Ovary (tissue), 9 donors: ENCODE measurements around the gene RCL1. TPM values are rescaled to one million over a fixed set of nuclear protein-coding genes. Genes with fewer than 3 reads are reported as not detected.
"Not testable (repeated sequence)": the region's sequence is repeated elsewhere in the genome, so short reads cannot be mapped to it uniquely, and the experiment has no call there.

Experiments
- DNase-seq, 5 donors: peaks; one replicate each; pipeline ENCODE4 v3.0.0-alpha.2; 2019 to 2020
- H3K27ac ChIP-seq, 2 donors: fragments of 200-600 bp; one replicate each; pipeline versions ENCODE4 v1.5.1 to v1.8.0; 2019 to 2022
- H3K27me3 ChIP-seq: fragments of 200-600 bp; one replicate; pipeline ENCODE4 v1.8.0; 2022
- H3K36me3 ChIP-seq: fragments of 200-600 bp; sonication (generic); one replicate; pipeline ENCODE4 v1.5.1; 2019
- H3K4me1 ChIP-seq: one replicate; pipeline ENCODE4 v1.8.1; 2013; ENCODE audit warnings: mild to moderate bottlenecking, moderate library complexity; ENCODE audit not compliant: insufficient read depth
- H3K4me3 ChIP-seq: fragments of 200-600 bp; sonication (generic); one replicate; pipeline ENCODE4 v1.5.1; 2017
- H3K9me3 ChIP-seq, 2 donors: fragments of 200-600 bp in 1 of 2; sonication (generic) in 1 of 2; one replicate each; pipeline versions ENCODE4 v1.5.1 to v1.8.1; 2013 to 2019; ENCODE audit warnings: mild to moderate bottlenecking in 1 of 2, moderate library complexity in 1 of 2
- EP300 ChIP-seq: sonication (generic); formaldehyde crosslinking; IDR thresholded peaks from one replicate; pipeline ENCODE4 v1.6.1; 2017; ENCODE audit warnings: antibody characterized with exemption
- POLR2A ChIP-seq: fragments of 450-650 bp; IDR thresholded peaks from one replicate; pipeline ENCODE4 v1.6.1; 2017; ENCODE audit warnings: antibody characterized with exemption, mild to moderate bottlenecking, moderate library complexity
- WGBS, 3 donors: extraction: QIAGEN DNeasy Blood & Tissue Kit in 1 of 3; methylation state at CpG; one replicate each; pipeline versions ENCODE4 v1.1.5 to v1.1.7; 2013 to 2017; 5-methylcytosine and 5-hydroxymethylcytosine counted together
- intact Hi-C, 4 donors: fragments of 100-400 bp; cut with DNase I; formaldehyde crosslinking; loops; one replicate each; pipeline versions ENCODE4 v1.11.0 to v1.15.1; 2022 to 2023
- polyA plus RNA-seq, 2 donors: library from polyadenylated mRNA; stranded (reverse); fragments of 200-250 nt in 1 of 2; fragments of 350-450 nt in 1 of 2; fragmentation: Illumina TruSeq in 1 of 2; extraction: RNeasy Lipid Tissue Mini Kit (QIAGEN cat#74804) in 1 of 2; gene quantifications; one replicate each; pipeline ENCODE4 v1.2.3, GENCODE V29; 2013 to 2014
- total RNA-seq, 7 donors: library from RNA; depleted of rRNA in 2 of 7; stranded (reverse); fragments of >200 nt in 2 of 7; fragmentation: NEBNext Ultra II Directional in 3 of 7; extraction: Animal tissue kit (Norgen Biotek cat#: 25700) in 3 of 7; gene quantifications; one replicate each; pipeline versions ENCODE4 v1.1.0 to v1.2.4, GENCODE V29; 2016 to 2023
- TF ChIP-seq, protein P1 (sequence below), 3 donors: fragments of 450-650 bp in 2 of 3; fragments of 200-600 bp in 1 of 3; IDR thresholded peaks; one replicate each; pipeline versions ENCODE4 v1.5.1 to v1.8.0; 2016 to 2022; ENCODE audit warnings: antibody characterized with exemption in 3 of 3, mild to moderate bottlenecking in 1 of 3
- donor health status: DM: no; HTN: no; CAD: no; lungs with moderate emphysema.
- donor health status: DM: no; HTN: no; CAD: no.
- donor health status: Bipolar disorder and iron deficiency.
- donor health status: DM: yes; HTN: yes; CAD: no.
- donor health status: DM: no; HTN: no; CAD: no.
- donor health status: DM: yes; HTN: yes; CAD: no.

RCL1 gene
- total and polyA plus RNA-seq, 9 donors = 19.9 to 68.6 (median 30.0) TPM

DNA sequence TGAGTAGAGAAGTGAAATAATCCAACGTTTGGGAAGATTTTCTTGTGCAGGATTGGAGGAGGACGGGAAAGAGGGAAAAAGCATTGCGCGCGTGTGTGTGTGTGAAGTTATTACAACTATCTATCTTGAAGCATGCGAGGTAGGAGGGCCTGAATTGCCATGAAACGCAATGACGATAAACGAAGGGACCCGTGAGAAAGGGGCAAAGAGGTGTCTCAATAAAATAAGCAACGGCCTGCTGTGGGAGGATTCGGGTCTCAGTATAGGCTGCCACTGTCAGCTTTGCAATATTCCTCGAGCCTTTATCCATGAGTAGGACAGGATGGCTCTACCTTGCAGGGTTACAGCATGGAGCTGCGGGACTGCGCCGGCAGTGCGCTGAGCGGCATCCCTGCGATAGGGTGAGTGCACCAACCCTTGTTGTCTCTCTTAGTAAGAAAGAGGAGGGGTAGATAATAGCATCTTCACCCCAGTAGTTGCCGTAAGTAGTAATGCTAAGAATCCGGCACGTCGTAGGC lies 631 bp upstream of the RCL1 start:
- no peaks in the 10 kb centered on the region for H3K36me3 ChIP-seq
- 0 to 1% (median 1%) methylated on average over 23 of the region's 23 CpGs for WGBS, 3 donors
- DNase-seq = no peak
- TF ChIP-seq POLR2A (no peak), EP300 (no peak)
- TF ChIP-seq, protein P1, sequence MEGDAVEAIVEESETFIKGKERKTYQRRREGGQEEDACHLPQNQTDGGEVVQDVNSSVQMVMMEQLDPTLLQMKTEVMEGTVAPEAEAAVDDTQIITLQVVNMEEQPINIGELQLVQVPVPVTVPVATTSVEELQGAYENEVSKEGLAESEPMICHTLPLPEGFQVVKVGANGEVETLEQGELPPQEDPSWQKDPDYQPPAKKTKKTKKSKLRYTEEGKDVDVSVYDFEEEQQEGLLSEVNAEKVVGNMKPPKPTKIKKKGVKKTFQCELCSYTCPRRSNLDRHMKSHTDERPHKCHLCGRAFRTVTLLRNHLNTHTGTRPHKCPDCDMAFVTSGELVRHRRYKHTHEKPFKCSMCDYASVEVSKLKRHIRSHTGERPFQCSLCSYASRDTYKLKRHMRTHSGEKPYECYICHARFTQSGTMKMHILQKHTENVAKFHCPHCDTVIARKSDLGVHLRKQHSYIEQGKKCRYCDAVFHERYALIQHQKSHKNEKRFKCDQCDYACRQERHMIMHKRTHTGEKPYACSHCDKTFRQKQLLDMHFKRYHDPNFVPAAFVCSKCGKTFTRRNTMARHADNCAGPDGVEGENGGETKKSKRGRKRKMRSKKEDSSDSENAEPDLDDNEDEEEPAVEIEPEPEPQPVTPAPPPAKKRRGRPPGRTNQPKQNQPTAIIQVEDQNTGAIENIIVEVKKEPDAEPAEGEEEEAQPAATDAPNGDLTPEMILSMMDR (IDR thresholded peaks at IDR 0.05) = no peak
- no peaks in the 10 kb centered on the region for H3K9me3 ChIP-seq
- H3K27me3 ChIP-seq = no peaks in the 10 kb centered on the region
- peaks cover 8% of the 10 kb centered on the region for H3K4me1 ChIP-seq
- H3K27ac ChIP-seq = peak overlapping the region in 1 of 2 donors; percentile 48
- peak overlapping the region; percentile 58 for H3K4me3 ChIP-seq
- intact Hi-C loops = loop anchor here (5.0 to 10.0 kb wide), 3 partner anchors 40 to 193 kb away; partner anchors contain the start of gene JAK2 (in 4 of the 4)

DNA sequence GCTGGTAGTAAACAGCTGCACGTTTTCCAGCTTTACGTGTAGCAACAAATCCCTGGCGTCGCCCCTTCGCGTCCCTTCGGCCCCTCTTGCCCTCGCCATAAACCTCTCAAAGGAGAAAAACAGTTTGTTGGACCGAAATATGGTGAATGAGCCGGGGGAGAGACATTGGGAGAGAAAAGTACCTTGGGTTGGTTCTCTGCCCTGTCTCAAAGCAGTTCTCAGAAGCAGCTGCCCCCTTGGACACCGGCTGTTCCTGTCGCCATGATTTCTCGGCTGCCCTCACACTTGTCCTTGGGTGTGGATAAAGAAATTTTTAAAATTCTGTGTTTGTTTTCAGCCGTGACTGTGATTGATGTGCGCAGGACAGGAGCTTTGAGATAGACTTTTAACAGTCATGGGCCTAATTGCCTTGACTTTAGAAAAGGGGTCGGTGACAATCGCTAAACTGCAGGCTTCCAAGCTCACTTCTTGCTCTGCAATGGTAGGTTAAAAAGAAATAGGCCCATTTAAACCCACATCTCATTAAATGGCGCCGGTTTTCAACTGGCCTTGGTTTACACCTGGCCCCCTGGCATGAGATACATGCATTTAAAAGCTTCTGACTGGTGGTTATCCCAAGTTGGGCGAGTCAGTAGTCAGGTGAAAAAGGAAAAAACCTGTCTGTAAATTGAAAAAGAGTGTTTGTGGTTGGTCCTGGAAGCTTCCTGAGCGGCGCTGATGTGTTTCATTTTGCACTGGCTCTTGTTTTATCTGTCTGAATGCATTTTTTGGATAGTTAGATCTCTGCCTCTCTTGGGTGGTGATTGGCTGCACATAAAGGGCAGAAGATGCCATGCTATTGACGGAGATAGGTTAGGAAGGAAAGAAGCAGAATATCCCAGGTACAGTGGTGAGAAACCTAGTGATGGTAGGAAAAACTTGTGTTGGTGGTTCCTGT lies 983 bp downstream of the RCL1 start:
- Histone ChIP-seq H3K4me3 (peak overlapping the region; percentile 87), H3K36me3 (no peaks in the 10 kb centered on the region), H3K4me1 (peaks cover 10% of the 10 kb centered on the region), H3K27ac (peak overlapping the region; percentile 42 to 71), H3K9me3 (no peaks in the 10 kb centered on the region), H3K27me3 (no peaks in the 10 kb centered on the region)
- no peak for DNase-seq
- intact Hi-C loops = loop anchor here (5.0 to 10.0 kb wide), 3 partner anchors 39 to 191 kb away; partner anchors contain the start of gene JAK2 (in 4 of the 4)
- WGBS, 3 donors = 6 to 14% (median 7%) methylated on average over 23 of the region's 23 CpGs
- no peak for TF ChIP-seq EP300
- TF ChIP-seq POLR2A = no peak
- TF ChIP-seq, protein P1 (IDR thresholded peaks at IDR 0.05) = no peak

DNA sequence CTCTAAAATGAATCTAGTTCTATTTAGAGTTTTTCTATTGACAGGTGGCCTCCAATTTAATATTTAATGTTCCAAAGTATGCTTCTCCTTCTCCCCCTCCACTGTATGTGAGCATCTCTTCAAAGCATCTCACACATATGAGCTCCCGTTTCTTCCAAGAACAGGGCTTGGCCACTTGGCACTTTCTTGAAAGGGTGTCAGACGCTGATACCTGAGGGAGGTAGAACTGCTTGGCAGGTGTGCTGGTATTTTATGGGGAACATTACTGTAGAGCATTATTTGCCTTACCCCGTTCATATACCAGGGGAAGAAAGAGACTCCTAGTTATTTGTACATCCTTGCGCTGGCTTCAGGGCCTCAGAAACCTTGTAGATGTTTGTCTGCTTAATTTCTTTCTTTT lies 1.9 kb downstream of the RCL1 start:
- no peaks in the 10 kb centered on the region for H3K27me3 ChIP-seq
- H3K9me3 ChIP-seq = no peaks in the 10 kb centered on the region
- no peak overlapping the region for H3K4me3 ChIP-seq
- no peak overlapping the region for H3K27ac ChIP-seq
- no peak for DNase-seq
- no peak for TF ChIP-seq POLR2A
- TF ChIP-seq, protein P1 (IDR thresholded peaks at IDR 0.05) = no peak
- no peak for TF ChIP-seq EP300
- H3K36me3 ChIP-seq = no peaks in the 10 kb centered on the region
- intact Hi-C loops = loop anchor here (5.0 to 10.0 kb wide), 3 partner anchors 38 to 190 kb away; partner anchors contain the start of gene JAK2 (in 4 of the 4)
- WGBS, 3 donors = 71 to 85% (median 80%) methylated on average over 4 of the region's 4 CpGs
- peaks cover 12% of the 10 kb centered on the region for H3K4me1 ChIP-seq

DNA sequence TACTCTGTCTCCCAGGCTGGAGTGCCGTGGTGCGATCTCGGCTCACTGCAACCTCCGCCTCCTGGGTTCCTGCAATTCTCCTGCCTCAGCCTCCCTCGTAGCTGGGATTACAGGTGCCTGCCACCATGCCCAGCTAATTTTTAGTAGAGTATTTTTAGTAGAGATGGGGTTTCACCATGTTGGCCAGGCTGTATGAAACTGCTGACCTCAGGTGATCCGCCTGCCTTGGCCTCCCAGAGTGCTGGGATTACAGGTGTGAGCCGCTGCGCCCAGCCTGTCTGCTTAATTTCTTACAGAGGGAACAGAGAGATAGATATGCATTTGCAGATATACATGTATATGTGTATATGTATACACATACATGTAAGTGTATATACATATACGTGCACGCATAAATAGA lies 2.4 kb downstream of the RCL1 start:
- not testable (repeated sequence) for H3K27ac ChIP-seq, H3K4me3 ChIP-seq, H3K27me3 ChIP-seq, H3K9me3 ChIP-seq, DNase-seq, H3K36me3 ChIP-seq
- intact Hi-C loops = loop anchor here (10.0 kb wide), 2 partner anchors 60 to 190 kb away; partner anchors contain the start of gene JAK2 (in 4 of the 4)
- WGBS, 3 donors = 95 to 98% (median 95%) methylated on average over 10 of the region's 10 CpGs
- peaks cover 12% of the 10 kb centered on the region for H3K4me1 ChIP-seq
